NCI-H2081 (cell line): ENCODE measurements around the gene HOXA5.

Experiments
- DNase-seq, 2 experiments: peaks; one replicate each; lab custom pipeline; 2025; lab: John Stamatoyannopoulos, UW

Gene HOXA5

DNA sequence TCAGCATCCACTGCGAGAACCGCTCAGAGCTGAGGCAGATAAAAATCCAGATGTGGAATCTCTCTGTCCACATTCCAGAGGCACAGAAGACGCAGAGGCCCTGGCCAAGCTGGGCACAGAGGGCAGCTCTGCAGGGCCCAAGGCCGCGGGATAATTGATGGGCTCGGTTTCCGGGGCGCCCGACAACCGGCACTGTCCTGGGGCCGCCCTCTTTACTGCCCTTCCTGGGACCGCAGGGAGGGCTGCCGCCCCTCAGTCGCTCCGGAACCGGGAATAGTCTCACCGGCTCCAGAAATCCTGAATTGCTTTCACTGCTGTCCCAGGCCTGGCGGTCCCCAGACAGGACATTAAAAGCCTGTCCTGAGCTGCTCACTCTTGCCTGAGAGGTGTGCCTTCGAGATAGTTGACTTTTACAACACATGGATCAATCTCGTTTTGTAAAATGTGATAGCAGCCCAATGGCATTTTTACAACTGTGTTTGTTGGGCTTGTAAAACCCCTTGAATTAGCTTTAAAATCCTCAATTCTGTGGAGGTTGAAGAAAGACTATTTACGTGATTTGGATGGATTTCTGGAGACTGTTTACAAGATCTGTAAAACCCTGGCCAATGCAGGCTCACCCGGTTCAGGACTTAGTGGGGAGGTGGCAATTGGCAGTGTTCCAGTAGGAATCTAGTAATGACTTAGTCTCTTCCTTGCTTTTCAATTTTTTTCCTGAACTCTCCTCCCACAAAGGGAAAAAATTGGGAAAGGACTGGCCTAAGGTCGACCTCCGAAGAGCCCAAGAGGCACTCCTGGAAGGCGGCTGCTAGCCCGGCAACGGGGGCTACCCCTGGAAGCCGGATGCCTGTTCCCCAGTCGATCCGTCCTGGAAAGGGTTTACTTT is 5.5 kb upstream of the HOXA5 start:
- peak in 1 of 2 experiments; percentile 25 for DNase-seq

DNA sequence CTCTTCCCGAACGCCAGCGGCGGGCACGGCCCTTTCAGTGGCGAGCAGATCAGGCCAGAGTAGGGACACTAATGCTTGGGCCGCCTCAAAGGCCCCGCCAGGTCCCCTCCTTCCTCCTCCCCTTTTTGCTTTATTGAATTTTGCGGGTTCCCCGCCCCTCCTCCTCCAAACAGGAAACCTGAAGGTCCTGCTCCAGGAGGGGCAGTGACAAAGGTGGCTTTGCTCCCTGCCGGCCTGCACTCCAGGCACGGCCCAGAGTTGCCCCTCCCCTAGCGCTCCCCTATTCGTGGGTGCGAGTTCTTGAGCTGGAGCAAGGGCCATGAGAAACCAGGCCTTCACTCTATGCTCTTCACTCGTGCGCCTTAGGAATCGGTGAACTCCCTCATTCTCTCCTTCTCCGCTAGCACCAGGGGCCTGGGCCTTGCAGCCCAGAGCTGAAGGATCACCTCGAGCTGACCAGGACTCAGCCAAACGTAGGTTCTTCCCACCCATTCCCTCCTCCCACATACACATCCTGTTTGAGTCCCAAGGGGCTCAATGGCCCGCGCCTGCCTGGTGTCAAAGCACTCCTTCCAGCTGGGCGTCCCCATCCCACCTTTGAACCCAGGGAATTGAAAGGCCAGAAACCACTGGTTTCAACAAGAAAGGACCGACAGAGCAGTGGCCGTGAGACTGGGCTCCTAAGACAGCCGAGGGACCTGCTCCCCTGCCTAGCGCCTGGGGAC is 4.7 kb upstream of the HOXA5 start:
- DNase-seq = no peak

DNA sequence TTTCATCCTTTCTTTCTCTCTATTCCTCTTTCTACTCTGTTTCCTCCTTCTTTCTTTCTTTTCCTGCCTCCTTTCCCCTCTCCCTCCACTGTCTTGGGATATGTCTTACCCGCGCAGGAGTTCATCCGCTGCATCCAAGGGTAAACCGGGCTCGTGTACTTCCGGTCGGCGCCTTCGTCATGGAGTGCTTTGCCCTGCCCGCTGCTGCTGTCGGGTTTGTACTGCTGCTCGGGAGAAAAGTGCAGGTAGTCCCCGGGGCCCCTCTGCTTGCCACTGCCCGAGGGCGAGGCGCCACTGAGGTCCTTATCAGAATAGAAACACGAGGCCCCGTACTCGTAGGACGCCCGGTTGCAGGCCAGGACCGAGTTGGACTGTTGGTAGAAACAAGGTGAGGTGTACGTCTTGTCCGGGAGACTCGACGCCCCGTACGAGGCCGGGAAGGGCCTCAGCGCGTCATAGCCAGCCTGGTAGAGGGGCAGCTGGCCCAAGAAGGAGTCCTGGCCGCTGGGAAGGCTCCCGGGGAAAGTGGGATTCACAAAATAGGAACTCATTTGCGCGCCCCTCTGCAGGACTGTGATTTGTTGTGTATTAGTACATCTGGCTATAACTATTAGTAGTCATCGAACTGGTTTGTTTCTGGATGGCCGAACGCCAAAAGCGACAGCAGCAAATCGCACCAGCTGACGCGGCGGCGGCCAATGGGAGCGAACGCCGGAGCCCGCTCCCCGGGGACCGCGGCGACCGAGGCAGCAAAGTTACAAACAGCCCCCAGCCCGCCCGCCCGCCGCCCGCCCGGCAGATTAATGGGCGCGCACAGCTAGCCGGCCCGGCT is 3.9 kb upstream of the HOXA5 start, which contains the start of gene HOXA6:
Gene HOXA6, minus strand, starts transcription at position 576 of the 832 bp plus-strand sequence. Its CDS starts 25 bp downstream, at position 551.
- no peak for DNase-seq

- DNase-seq = no peak
Observed at GRCh38 chr7:27146491-27147198, 3.2 kb upstream of the HOXA5 start.

- DNase-seq = no peak
Observed at GRCh38 chr7:27145914-27146412, 2.5 kb upstream of the HOXA5 start.

- DNase-seq = no peak
Observed at GRCh38 chr7:27145165-27145913, 1.9 kb upstream of the HOXA5 start.

- no peak for DNase-seq
Observed at GRCh38 chr7:27144781-27145164, 1.3 kb upstream of the HOXA5 start.

DNA sequence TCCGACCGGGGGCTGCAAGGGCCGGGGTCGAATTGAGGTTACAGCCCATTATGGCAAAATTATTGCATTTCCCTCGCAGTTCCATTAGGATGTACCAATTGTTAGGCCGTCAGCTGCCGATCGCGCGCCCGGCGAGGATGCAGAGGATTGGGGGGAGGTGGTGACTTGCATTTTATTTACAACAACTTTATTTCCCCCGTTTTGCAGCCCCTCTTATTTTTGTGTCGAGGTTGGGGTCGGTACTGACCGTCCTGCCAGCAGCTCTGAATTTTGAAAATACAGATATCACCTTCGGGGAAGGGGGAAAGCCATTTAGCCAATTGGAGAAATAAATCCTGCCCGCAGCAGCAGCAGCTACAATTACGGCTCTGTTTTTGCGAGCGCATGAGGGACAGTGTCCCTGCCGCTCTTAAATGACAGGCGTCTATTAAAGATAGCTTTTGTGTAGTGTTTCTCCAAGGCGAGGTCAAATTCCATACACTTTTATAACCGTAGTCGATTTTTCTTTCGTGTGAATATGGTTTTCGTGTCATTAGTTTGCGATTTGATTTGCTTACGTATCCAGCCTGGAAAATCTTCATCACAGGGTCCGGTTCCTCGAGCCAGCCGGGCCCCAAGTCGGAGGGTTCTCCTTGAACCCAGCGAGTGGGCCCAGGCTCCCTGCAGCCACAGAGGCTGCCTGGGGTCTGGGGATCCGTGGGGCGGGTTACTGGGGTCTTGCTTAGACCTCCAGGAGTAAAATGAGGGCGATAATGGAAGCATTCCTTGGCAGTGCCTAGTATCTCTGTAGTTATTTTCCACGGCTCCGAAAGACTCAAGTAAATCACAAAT is 684 bp upstream of the HOXA5 start:
- DNase-seq = no peak

GRCh38 chr7:27142580-27143022 is 880 bp downstream of the HOXA5 start:
- no peak for DNase-seq

DNA sequence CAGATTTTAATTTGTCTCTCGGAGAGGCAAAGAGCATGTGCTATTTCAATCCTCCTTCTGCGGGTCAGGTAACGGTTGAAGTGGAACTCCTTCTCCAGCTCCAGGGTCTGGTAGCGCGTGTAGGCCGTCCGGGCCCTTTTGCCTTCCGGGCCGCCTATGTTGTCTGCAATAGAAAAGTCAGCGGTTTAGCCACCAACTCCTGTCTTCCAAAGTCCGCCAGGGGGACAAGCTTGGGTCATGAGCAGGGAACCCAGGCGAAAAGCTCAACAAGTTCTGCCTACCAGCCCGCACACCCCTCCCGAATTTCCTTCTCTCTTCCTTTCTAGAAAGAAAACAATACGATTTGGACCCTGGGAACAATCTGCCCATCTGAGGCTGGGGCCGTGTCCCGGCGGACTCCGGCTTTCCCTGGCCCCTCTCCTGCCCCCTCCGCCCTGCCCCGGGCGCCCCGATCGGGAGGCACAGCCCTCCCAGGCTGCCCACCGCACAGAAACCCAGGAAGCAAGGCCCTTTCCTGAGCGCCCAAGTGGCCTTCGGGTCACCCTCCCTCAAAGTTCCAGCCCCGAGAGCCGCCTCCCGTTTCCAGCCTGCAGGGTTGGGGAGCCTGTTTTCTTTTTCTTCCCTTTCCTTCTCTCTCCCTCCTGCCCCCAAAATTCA is 1.4 kb downstream of the HOXA5 start:
- no peak for DNase-seq

- DNase-seq = no peak
Observed at GRCh38 chr7:27141137-27141922, 2.2 kb downstream of the HOXA5 start.

GRCh38 chr7:27140126-27140857 is 3.2 kb downstream of the HOXA5 start:
- no peak for DNase-seq

DNA sequence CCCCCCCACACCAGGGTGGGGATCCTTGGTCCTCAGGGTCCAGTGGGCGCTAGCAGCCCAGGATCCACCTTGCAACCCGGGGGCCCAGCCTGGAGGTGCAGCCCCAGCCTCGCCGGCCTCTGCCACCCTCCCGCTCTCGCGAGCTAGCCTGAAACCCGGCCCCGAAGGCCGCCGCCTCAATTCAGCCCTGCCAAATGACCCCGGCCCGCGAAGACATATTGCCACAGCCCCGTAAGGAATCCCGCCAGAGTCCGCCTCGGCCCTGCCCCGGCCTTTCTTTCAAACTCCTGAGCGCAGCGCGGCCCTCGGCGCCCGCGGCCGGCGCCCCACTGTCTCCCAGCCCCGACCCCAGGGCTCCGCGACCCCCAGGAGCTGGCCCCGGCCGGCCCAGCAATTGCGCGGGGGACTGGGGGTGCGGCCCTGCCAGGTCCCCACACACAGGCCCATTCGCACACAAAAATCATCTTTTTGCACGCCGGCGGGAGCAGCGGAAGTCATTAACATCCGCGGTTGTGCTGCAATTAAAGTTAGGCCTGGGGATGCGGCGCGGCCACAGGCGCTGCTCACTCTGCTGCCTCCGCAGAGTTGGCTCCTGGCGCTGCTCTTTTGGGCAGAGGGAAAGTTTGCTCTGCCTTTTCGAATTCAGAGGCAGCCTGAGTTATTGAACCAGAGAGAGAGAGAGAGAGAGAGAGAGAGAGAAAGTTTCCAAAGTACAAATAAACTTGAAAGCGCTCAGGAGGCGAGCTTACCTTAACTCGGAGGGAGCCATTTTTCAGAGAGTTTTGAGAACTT is 4.0 kb downstream of the HOXA5 start:
- DNase-seq = no peak

GRCh38 chr7:27138985-27139333 is 4.5 kb downstream of the HOXA5 start:
- DNase-seq = no peak

GRCh38 chr7:27138472-27138871 is 5.0 kb downstream of the HOXA5 start:
- DNase-seq = no peak

DNA sequence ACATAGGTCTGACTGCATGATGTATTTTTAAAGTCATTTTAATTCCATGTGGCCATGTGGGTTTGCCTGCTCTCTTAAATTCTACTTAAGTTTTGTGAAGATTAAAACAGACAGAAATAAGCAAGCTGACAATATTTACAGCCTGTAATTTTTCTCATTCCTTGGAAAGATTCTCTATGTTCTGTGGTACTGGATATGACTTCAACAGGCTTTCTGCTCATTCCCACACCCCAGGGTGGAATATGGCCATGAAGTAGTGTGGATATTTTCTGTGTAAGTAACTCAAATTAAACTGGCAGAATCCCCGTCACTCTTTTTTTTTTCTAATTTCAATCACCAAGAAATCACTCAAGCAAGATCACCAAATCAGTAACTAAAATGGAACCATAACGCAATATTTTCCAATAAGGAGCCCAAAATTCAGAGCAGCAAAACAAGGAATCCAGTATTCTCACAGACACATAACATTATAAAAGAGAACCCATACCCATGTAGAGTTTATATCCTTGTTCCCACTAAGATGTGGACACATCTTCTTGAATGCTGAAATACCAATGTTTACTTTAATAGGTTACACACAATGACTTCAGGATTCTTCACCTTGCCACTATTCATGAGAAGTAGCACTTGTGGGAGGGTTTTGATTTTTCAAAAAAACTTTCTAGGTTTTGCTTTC is 5.7 kb downstream of the HOXA5 start:
- no peak for DNase-seq
